CD4-positive, alpha-beta T cell treated with Interleukin-6 for 4 hours (primary cell): ENCODE measurements around the gene CAMK1G.

Source experiments
- DNase-seq: peaks from one replicate; pipeline ENCODE4 v3.0.0-alpha.2; 2020; ENCODE audit warnings: mixed read lengths

Gene CAMK1G

DNA sequence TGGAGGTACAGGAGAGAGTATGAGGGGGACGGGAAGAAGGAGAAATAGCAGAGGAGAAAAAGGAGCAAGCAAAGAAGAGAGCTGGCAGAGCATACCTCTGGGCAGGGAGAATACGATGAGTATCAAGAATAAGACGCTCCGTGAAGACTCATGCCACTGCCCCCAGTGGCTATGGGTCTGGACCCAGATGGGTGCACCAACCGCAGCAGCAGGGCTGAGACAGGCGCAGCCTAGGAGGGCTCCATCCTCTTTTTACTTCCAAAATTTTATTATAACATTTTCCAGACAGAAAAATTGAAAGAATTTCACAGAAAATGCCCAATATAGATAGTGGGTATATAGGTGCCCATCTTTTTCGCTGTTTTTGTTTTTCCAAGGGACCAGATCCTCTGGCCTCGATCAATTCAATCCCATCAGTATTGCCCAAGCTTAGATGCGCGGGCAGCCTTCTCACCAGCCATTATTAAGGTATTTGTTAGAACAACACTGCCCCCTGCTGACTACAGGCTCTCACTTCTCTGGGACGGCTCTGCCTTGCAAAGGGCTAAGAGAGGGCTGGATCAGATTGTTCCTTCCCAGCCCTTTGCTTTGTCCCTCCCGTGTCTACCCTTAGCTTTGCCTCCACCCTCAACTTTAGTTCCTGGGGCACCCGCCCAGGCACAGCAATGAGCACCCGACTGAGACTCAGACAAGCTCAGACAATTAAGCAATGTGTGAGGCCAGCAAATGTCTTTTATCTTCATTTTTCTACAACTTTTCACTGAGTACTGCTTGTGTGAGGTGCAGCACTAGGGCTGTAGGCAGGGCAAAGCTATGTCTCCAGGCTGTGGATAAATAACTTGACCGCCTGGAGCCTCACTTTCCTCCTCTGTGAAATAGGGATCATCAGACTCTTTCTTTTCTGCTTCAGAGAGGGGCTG lies 17.5 kb upstream of the CAMK1G start:
- peak; percentile 82 for DNase-seq

DNA sequence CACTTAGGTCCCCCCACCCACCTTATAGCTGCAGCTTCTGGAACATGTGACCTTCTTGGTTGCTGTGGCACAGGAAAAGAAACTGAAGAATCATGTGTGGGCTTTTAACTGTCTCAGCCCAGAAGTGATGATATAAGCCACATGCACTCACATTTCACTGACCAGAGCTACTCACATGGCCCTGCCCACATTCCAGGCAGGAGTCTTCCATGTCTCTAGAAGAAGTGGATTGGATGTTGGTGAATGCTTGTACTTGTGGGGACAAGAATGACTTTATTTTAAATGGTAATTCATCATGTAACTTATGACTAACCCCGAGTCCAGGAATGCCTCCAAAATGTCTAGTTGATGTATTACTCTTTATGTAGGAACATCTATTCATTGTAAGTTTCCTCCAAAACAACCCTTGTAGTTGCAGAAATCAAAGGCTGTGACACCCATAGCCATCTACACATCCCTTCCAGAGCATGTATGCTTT lies 15.8 kb upstream of the CAMK1G start:
- DNase-seq, result no peak

DNA sequence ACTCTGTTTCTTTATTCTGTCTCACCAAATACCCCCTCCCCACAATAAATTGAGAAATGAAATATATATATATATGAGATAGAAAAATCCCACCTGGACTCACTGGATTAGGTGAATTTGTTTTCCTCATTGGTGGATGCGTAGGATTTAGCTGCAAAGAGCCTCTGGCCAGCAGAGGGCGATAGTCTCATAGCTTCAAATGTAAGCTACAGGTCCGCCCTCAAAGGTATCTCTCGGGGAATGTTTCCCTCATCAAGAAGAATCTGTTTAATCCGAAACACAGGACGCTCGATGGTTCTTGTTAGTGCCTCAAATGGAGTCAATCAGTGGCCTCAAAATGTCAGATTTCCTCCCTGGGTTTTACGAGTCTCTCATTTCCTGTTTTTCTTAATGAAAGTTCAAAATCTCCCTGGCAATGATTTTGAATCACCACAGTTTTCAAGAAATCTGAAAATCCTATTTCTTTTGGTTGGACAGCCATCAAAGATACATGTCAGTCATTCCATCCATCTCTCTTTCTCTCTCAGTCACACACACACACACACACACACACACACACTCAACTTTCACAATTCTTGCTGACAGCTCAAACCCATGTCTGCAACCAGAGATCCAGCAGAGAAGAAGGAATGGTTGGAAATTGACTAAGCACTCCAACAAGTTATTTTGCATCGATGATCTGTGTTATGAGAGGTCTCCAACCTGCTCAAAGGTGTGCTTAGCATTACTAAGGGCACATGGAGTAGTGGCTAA lies 13.9 kb upstream of the CAMK1G start:
- DNase-seq, result peak; percentile 84

DNA sequence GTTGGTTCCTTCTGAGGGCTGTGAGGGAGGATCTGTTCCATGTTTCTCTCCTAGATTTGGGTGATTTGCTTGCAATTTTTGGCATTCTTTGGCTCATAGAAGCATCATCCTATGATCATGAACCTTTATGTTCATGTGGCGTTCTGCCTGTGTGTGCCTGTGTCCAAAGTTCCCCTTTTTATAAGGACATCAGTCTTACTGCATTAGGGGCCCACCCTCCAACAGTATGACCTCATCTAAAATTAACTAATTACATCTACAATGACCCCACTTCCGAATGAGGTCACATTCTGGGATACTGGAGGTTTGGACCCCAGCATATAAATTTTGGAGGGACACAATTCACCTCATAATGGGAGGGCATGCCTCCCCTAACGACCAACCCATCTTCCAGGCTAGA lies 12.8 kb upstream of the CAMK1G start:
- no peak for DNase-seq

DNA sequence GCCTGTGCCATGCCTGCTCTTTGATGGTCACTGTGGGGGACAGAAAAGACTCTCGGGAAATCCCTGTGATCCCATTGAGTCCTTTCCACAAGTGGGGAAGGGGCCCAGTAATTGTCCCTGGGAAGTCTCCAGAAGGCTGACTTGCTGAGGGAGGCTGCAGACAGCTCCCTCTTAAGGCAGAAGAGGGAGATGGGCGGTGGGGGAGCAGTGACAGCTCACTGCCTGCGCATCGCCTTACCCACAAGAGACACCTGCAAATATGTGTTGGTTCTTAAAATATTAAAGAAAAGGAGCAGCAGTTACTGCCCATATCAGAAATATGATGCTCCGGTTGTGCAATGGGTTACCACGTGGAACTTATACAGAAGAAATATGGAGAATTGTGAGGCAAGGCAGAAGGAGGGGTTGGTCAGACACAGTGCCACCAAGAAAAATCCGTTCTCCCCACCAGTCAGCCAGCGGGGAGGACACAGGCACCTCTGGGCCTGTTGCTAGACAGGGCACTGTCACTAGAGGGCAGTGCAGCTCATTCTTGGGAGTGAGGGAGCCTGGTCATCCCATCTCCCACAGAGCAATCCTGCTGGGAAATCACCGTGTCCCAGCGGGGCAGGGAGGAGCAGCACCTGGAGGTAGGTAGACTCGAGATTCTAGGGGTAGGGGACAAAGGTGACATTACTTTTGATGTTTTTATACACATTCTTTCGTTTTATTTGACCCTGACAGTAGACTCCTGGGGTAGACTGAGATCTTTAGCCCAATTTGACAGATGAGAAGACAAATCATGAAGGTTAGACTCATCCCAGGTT lies 6.9 kb upstream of the CAMK1G start:
- peak; percentile 71 for DNase-seq

DNA sequence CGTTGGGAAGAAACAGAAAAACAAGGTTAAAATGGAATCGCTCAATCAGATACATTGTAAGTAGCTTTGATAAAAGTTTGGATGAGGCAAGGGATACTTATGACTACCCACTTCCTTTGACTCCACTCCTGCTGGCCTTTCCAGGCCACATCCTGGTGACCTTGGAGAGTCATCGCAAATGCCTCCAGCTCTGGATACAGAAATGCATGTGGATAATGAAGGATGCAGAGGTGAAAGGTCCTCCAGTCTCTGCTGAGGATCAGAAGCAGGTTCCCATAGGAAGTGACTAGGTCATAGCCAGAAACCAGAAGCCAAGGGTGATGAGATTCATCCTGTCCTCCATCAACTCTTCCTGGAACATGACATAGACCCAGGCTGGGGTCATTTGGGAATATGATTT lies 6.2 kb upstream of the CAMK1G start:
- DNase-seq, result no peak

DNA sequence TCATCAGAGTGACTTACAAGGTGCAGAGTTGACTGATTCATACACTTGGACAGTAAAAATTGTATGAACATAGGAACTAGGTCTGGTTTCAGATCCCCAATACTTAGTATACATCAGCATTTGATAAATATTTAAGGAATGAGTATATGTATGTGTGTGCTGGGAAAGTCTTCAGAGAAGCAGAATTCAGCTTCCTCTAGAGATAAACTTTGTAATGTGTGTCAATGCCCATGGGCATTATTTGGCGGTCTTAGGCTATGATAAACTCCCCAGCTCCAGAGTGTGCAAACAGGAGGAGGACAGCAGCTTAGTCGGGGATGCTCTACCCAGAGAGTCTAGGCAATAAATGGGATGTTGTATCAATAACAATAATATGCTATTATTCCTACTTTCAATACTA lies 2.9 kb upstream of the CAMK1G start:
- no peak for DNase-seq

DNA sequence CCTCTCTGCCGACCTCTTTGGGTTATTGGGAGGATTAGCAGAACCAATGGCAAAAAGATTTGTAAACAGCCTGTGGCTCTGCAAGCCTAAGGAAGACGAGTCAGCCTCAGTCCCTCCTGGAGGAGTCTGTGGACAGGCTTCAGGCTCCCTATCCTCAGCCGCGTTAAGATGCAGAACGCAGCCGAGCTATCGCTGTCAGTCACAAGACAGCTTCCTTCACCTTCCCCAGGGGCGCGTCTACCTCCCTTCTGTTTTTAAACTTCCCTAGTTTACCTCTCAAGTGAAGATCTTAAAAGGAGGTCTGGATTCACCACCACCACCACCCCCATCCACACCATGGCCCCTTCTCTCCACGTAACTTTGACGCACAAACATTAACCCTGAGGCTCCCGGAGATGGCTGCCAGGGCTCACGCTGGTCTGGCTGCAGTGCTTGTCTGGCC lies 738 bp downstream of the CAMK1G start:
- no peak for DNase-seq

DNA sequence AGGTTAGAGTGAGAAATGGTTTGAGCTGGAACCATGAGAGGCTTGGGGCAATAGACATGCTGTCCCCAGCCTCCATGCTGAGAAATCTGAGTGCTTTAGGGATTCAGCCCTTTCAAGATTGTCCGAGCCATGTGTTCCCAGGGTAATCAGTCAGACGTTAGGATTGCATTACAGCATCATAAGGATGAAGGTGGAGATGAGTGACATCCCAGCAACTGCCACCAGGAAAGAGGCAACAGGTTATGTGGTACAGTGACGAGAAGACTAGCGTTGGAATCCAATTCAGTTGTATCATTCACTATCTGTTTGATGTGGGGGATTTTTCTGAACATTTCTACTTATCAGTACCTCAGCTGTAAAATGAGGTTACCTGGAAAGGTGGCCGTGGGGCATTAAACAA lies 1.7 kb downstream of the CAMK1G start:
- no peak for DNase-seq

DNA sequence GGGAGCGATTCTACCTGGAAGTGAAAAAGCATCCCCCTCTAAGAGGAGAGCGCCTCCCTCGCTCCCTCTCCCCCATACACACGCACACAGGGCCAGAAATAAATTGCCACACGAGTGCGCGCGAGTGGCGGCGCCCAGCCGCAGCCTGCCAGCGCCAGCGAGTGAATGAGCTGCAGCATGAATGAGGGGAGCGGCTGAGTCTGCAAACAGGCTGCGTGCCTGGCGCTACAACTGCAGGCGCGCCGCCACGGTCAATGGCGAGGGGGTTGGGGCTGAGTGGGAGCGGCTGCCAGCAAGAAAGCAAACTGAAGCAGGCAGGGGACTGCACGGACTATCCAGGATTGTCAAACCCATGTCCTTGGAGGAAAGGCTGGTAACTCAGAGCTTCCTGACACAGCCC lies 2.2 kb downstream of the CAMK1G start:
- DNase-seq, result no peak

DNA sequence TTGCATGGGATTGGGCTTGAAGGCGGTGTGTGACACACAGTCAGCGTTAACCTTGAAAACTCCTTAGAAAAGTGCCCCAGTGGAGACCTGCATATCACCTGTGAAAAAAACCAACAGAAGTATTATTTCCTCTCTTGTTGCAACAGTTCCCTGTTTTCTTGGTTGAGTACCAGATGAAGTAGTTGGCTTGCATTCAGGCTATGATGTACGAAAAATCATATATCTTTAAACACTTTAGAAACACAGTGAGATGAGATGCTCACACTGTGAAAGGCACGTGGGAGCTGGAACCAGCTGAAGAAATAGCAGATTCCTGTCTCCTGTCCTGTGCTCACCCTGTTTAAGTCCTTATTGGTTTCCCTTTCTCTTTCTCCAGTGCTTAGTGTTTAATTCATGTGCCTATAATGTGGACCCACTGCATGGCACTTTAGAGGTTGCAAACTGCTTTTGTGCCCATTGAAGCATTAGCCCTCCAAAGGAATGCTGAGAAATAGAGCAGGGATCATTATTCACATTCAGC lies 2.8 kb downstream of the CAMK1G start:
- no peak for DNase-seq

DNA sequence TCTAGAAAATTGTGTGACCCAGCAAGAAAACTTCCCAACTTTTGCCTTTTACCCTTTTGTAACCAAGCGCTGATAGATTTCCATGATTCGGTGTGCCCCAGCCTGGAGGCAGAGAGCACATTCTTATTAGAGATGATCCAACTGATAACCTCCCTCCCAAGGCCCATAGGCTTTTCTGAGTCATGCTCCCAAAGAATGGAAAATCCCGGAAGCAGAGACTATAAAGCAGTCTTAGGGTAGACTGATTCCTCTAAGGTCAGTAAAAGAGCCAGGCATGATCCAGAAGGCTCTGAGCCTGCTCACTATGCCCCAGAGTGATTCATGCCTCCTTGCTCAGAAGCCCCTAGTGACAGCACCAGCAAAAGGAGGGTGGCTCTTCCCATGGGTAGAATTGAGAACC lies 4.3 kb downstream of the CAMK1G start:
- no peak for DNase-seq

DNA sequence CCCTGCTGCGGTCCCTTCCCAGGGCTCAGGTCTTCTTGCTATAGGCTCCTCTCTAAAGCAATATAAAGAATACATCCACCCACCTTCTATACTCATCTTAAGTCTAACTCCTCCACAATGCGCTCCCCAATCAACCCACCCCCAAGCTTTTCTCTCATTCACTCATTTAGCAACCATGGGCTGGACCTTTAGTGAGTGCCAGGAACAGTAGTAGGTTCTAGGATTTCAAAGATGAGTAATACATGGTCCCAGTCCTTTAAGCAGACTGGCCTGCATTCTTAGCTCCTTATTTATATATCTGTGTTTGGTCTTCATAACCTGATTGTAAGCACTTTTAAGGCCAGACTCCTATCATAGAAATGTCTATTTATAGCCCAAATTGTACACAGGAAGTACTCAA lies 5.9 kb downstream of the CAMK1G start:
- DNase-seq, result no peak

DNA sequence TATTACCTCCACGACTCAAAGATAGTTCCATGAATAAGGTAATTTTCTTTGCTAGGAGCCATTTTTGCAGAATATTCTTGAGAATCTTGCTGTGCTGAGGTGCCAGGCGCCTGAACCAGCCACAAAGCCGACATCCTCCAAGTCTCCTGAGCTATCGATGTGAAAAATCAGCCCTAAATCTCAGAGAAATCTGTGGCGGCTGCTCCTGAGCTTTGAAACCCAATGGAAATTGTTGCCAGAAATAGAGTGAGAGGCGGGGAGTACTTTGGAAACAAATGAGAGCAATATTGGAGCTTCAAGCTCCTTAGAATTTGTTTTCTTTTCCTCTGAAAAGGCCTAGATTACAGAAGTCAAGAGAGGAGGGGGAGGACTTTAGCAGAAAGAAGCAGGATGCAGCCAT lies 6.3 kb downstream of the CAMK1G start:
- no peak for DNase-seq

DNA sequence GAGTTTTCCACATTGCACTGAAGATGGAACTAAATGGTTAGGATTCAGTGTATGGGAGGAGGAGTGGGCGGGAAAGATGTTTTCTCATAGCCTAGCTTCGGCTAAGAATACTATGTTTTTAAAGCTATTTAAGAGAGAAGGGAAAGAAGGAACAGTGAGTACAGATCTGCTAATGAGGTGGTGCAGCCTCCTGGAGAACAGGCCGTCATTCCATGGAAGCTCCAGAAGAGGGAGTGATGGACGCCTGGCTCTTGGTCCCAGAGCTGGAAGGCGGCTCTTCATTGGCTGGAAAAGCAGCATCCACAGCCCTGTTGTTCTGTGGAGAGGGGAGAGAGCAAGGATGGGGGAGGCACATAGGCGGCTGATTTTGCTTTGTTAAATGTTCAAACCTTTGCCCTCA lies 6.9 kb downstream of the CAMK1G start:
- no peak for DNase-seq

DNA sequence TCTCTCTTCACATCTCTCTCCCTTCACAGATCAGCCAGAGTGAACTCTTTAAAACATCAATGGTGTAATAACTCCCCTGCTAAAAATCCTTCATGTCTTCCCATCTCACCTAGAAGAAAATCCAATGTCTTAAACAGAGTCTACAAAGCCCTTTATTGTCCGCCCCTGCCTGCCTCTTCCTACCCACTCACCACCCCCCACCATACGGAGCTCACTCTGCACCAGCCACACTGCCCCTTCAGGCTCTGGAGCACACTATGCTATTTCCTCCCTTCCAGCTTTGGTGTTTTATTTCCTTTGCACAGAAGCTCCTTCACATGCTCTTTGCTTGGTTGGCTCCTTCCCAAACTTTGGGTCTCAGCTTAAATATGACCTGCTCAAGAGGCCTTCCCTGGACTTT lies 10.2 kb downstream of the CAMK1G start:
- DNase-seq, result no peak

DNA sequence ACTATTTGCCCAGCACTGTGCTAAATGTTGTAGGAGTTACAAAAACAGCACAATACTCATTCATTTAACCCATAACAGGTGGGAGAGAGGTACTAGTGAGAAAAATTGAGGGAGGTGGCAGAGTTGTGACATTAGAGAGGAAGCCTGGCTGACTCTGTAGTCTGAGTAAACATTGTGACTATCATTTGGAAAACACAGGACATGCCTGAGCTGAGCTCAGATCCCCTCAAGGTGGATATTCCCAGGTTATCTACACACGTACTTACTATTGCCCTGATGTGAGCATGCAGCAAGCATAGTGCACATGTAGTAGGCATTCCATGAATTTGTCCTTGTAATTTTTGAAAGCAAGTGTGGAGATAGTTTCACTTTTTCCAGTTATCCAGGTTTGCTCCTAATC lies 10.9 kb downstream of the CAMK1G start:
- DNase-seq, result no peak

DNA sequence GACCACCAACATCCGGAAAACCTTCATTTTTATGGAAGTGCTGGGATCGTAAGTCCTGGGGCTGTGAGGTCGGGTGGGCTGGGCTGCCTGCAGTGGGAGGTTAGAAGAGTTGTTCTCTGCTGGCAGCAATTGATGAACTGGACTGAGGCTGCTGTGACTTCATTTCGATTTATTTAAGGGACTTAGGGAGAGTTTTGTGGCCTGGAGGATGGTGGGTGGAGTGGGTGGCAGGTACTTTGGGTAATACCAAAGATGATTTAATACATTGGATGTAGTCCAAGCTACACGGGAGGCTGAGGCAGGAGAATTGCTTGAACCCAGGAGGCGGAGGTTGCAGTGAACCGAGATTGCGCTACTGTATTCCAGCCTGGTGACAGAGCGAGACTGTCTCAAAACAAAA lies 11.5 kb downstream of the CAMK1G start:
- no peak for DNase-seq

DNA sequence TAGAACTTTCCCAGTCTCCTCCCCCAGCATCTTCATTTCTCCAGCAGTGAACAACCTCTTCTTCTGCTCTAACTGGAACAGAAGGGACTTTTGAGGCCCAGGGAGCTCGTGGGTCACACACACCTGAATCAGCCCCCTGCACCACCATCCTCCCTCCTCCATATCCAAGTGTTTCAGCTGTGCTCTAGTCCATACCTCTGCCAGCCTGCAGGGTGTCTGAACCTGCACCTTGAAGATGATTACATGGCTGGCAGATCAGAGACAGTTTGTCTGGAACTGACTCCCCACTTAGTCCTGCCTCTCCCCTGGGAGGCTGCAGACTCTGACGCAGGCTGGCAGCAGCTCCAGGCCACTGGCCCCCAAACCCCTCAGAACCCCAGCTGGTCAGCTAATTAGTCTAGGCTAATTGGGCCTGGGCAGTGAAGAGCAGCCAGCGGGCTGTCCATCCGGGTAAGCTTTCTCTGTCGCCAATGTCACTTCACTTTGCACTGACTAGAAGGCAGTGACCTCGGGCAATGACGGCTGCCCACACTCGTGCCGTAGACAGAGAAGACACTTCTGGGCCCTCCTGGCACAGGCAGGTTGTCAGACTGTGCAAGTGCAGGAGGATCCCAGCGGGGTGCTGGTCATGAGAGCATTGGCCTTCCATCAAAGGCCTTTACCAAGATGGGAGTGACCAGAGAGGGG lies 12.2 kb downstream of the CAMK1G start:
- DNase-seq, result no peak

DNA sequence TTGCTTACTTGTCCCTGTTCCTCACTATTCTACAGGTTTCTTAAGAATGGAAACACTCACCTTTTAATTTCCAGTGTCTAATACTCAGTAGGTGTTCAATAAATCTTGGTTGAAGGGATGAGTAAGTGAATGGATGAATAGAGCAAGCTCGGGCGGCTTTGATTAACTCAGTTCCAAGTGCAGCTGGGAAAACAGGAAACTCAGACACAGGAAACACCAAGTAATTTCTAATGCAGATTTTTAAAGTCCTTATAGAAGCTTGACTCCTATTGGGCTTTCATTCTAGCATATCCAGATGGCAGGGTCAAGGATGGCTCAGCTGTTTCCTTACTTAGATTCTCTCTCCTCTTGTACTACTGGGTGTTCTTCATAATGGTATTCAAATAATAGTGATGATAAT lies 14.0 kb downstream of the CAMK1G start:
- no peak for DNase-seq

DNA sequence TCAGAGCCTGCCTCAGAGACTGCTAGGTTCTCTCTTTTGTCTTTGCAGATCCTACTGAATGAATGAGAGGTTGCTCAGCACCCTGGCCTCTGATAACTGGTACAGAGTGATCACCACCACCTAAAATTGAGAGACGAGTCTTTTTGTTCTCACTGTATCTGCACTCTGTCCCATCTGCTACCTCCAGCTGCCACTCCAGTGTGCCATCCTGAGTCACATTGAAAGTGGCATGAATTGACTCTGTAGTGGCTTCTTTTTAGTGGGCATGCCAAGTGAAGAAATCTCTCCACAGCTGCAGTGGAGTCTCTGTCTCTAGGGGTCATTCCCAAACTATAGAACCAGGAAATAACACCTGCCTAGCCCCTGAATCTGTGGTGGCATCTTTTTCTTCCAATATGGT lies 14.7 kb downstream of the CAMK1G start:
- no peak for DNase-seq

DNA sequence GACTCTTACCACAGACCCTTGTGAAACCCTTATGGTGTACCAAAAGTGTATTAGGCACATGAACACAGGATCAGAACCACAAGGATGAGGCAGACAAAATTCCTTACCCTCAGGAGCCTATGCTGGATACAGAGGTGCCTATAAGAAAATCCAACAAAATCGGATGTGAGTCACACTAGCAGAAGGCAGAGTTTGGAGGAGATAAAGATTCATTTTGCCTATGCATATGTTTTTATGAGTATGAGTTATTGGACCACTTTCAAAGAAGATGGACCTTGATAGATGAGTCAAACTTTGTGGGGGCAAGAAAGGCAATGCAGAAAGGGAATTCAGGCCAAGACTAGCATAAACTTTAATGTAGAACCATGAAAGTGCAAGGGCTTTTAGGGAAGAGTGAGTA lies 17.0 kb downstream of the CAMK1G start:
- no peak for DNase-seq
